GM12873 (cell line): Measurements from ENCODE around the gene SCN8A.

Experiments used
- TF ChIP-seq, protein P1 (sequence below): IDR thresholded peaks from 2 replicates; pipeline ENCODE4 v1.5.1; 2012; ENCODE audit warnings: low read depth, mild to moderate bottlenecking, moderate library complexity, low read length, control low read depth; ENCODE audit not compliant: insufficient read depth; ENCODE audit errors: missing control alignments

The SCN8A gene

DNA sequence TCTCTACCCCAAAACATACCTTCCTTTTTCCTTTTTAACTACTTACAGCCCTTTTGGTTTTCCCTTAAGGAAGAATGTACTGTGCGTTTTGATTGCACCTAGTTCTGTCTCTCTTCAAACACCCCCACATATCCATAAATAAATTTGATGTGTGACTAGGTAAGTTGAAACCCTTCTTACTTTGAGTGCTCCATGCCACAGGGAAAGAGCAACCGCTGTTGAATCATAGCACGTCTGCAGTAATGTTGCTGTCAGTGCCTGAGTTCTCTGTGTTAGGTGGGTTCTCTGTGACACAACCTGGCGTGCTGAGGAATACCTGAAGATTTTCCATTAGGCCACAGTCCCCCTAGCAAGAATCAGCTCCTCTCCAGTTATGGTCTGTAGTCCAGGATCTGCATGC is 155.4 kb downstream of the SCN8A start:
- TF ChIP-seq, protein P1, sequence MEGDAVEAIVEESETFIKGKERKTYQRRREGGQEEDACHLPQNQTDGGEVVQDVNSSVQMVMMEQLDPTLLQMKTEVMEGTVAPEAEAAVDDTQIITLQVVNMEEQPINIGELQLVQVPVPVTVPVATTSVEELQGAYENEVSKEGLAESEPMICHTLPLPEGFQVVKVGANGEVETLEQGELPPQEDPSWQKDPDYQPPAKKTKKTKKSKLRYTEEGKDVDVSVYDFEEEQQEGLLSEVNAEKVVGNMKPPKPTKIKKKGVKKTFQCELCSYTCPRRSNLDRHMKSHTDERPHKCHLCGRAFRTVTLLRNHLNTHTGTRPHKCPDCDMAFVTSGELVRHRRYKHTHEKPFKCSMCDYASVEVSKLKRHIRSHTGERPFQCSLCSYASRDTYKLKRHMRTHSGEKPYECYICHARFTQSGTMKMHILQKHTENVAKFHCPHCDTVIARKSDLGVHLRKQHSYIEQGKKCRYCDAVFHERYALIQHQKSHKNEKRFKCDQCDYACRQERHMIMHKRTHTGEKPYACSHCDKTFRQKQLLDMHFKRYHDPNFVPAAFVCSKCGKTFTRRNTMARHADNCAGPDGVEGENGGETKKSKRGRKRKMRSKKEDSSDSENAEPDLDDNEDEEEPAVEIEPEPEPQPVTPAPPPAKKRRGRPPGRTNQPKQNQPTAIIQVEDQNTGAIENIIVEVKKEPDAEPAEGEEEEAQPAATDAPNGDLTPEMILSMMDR, result no peak

DNA sequence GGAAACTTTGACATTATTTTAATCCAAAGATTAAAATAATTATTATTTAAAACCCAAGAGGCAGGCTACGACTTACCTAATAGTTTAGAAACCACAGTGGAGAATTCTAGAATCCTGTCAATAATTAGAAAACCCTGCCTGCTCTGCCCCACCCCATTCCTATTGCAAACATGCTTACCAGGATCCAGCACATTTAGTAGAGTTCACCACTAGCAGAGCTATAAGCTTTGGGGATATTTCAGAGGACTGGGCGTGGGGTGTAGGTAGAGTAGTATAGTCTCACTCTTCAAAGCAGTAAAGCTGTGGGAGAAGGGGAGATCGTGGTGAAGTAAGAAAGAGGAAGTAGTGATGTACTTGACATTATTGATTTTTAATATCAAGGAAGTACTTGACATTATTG is 157.2 kb downstream of the SCN8A start:
- TF ChIP-seq, protein P1, result no peak

DNA sequence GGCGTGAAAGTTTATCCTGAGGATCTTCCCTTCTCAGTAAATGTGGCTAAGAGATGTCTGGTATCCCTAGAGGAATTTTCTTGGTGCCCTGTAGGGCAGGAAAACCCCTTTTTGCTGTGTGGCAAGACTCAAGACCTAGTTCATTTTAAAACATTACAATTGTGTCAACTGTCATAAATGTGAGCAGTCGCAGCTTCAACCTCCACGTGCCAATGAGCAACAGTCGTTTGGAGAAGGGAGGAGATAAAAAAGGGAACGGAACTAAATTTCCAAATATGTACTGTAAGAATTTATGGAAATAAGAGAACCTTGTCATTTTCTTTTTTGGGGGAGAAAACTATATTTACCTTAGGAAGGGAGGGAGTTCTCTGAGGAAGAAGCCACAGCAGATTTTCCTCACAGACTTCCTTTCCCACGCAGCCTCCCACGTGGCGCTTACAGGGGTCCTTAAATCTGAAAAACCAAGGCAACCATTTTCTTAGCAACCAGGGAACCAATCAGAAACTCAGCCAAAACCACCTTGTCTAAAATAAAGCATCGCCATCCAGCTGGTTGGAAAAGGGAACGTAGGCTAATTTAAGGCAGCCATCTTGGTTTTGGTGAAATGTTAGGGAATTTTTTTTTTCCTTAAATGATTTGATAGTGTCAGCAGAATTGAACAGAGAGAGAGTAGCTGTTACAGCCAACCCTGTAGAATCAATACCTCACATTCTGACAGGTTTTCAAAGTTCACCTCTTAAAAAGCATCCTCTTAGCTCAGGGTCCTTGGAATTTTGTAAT is 158.4 kb downstream of the SCN8A start:
- TF ChIP-seq, protein P1, result no peak

DNA sequence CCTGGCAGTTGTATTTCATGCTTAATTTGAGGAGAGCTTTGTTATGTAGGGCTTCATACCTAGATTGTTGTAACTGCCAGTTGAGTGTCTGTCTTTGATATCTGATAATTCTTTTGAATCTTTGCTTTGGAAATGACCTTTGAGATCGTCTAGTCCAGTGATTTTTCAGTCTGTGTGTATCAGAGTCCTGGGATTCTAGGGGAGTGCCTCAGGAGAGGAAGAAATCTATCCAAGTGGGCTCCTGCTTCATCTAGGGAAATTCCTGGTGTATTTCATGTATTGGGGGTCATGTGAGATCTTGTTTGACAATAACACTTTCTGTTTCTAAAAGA is 158.9 kb downstream of the SCN8A start:
- TF ChIP-seq, protein P1, result no peak

DNA sequence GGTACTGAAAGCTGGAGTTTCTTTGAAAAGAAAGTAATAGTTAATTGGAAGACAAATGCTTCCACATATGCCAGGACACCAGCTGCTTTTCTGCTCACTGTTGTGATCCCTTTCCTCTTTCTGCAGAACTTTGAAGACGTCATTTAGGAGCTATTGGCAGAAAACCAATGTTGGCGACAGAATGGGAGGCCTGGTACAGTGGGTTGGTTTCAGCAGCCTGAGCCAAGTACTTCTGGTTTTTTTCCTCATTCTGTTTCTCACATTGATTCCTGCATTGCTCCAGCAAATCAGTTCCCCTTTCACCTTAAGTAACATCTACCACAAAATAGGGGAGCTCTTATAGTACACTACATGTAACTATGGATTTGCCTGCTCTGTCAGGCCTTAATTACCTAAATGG is 160.6 kb downstream of the SCN8A start:
- TF ChIP-seq, protein P1, result no peak

DNA sequence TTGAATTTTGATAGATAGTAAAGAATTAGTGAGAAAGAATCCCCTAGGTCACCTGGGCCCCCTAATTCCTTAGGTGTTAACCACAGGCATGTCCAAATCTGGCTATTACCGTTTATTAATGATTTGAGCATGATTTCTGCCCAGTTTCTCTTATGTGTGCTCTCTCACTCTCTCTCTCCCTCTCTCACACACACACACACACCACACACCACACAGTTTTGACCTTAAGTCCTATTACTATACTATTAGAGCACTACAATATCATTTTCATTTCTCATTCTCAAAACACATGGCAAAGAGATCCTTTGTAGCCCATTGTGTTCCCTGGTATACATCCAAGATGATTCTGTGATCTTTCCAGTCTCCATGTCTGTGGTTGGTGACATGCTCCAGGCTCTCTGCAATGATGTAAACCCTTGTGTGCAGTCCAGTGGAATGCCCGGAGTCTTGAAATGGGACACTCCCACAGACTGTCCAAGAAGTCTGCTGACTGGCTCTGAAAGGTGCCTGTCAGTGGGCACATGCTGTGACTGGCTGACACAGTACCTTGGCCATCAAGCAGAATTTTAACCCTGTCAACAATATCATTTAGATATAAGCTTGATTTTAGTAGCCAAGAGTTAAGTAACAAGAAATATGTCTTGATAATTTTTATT is 161.3 kb downstream of the SCN8A start:
- TF ChIP-seq, protein P1, result no peak

DNA sequence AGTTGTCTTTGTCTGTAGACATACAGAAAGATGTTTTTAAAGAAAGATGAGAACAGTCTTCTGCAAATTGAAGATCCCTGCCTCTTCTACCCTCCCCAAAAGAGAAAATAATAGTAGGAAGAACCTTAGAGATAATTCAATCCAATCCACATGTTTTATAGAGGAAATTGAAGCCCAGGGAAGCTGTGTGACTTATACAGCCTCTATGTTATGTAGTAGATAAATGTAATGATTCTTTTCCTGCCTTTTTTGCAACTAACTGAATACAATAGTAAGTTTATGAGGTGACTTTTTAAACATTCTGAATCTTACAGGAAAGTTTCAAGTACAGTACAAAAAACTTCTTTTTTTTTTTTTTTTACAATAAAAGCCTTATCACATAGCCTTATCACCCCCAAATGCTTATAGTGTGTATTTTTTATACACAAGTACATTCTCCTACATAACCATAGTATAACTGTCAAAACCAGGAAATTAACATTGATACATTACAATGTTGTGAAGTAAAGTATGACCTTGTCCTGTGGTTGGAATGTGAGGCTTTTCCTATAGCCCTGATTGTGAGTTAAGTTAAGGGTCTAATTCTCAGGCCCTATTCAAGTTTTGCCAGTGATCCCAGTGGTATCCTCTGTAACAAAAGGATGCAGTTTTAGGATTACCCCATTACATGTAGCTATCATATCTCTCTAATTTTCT is 163.1 kb downstream of the SCN8A start:
- TF ChIP-seq, protein P1, result no peak
